Stimulated activated CD8-positive, alpha-beta memory T cell treated with anti-CD3 and anti-CD28 coated beads, Interleukin-4, amount 100 ng/mL, for 48 hours (primary cell): Measurements from ENCODE around the gene EIF2D.

Experiments used
- DNase-seq: peaks from one replicate; pipeline ENCODE4 v3.0.0-alpha.2; 2020

The EIF2D gene

DNA sequence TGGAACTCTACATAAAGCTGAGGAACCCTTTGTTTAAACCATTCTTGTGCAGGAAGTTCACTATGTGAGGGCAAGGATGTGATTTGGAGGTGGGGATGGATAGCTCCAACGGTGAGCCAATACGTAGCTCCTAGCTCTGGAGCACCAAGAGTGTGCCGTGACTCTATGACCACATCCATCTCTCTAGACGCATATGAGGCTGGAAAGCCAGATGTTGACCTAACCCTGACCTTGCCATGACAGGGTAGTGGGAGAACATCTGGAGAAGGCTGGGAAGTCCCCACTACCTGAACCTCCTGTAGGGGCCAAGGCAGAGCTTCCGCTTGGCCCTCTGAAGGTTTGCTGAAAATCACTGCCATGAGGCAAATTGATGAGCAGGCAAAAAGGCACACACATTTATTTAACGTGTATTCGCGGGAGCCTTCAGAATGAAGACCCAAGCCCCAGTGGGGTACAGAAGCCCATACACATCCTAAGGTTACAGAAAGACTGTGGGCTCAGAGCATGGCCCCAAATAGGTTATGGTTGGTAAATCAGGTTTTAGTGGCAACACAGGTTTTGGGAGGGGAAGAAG, 43.4 kb downstream of the EIF2D start:
- DNase-seq: no peak

DNA sequence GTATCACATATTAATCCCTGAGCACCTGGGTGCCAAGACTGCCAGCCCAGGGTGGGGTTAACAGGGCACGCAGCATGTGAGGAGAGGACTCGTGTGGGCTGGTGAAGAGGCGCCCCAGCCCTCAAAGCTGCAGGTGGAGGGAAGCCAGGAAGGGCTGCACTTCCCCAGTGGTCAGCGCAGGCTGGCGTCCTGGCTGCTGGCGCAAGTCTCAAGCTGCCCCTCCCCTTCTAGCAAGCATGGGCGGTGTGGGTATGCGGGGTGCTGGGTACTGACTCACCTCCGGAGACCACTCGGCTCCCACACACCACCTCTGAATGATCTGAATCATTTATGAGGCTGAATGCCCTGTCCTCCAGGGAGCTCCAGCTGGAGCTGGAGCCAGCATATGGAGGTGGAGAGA, 44.0 kb downstream of the EIF2D start:
- DNase-seq: peak; percentile 72

DNA sequence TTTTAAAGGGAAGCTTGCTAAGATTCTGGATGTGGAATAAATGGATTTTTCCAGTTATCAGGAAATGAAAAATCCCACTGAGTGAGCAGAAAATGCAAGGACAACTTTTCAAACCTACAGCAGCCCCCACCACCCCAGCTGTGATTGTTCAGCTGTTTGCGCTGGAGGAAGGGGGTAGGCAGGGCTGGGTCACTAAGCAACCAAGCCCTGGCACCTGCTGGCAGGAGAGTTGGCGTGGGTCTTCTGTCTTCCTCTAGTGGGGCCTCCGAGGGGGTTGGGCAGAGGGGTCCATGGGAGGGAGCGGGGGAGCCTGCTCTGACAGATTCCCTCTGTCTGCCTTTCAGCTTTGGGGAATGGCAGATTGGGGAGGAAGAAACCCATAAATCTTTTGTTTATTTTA, 45.3 kb downstream of the EIF2D start:
- DNase-seq: no peak

DNA sequence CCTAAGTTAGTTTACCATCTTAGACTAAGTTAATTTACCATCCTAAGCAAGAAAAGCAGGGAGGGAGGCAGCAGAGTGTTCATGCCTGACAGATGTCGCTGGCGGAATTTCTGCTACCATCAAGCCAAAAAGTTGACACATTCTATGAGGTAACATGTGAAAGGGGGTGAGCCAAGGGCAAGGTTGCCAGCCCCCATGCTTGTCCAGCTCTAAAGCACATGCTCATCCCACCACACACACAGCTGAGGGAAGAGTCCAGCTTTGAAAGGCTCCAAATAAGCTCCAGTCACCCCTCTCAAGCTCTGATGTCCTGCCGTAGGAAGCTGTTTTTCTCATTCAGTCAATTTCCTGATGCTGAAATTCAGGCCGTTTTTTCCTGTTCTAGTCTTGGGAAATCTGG, 46.3 kb downstream of the EIF2D start:
- no peak for DNase-seq

DNA sequence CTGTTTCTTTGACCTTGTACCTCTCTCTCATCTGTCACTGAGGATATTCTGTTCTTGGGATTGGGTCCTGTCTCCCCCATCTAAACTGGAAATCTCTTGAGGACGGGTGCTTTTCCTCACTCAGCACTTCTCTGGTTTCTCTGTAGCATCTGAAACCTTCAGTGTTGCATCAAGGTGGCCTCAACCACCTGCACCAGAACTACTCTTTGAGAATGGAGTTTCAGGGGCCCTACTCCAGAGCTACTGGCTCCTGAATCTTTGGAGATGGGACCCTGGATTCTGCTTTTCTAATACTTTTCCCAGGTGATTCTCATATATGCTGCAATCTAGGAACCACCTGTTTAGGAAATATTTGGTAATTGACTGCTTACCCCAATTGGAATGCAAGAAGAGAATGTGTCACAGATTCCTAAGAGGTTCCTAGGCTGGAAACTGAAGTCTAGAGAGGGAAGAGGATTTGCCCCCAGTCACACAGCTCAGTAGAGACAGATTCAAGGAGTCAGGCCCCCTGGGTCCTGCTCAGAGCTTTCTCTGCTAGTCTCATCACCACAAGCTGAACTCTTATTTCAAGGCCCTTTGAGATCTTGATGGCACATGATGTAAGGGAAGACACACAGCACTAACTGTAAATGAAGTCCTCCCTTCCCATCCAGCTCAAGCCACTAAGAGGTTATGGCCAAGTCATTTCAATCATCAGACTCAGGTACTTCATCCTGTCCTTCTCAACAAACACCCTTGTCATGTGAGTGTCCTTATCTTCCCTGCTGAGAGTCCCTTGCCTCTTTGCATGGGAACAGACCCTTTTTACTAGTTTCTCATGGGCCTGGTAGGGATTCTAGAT, 48.7 kb downstream of the EIF2D start:
- DNase-seq: no peak

DNA sequence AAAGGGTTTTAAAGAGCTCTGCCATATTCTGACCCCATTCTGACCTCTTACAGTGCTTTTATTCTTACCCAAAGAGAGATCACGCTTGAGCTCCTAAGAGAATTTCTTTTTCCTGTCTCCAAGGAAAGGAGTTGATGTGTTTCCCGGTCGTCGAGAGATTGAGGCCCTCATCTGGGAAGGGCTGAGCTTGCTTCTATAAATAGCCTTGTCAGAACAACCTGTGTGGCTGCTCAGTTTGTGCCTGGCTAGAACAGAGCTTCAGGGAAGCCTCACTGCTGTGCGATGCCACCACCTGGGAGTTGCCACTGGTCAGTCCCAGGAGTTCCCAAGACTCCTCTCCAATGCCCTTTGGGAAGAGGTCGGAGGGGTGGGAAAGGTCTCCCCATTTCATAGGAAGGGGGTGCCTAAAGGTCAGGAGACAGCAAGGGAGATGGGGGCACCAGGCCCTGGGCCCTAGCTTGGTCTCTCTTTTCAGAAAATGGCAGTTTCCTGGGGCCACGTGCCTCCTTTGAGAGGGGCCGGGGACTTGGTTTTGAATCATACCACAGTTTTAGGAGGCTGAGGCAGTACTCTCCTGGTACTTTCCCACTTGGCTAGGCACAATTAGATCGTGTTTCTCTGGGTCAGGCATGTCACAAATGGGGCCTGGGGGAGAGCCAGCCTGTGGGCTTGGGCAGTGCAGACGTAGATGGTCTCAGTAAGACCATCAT, 52.1 kb downstream of the EIF2D start:
- peak; percentile 65 for DNase-seq

DNA sequence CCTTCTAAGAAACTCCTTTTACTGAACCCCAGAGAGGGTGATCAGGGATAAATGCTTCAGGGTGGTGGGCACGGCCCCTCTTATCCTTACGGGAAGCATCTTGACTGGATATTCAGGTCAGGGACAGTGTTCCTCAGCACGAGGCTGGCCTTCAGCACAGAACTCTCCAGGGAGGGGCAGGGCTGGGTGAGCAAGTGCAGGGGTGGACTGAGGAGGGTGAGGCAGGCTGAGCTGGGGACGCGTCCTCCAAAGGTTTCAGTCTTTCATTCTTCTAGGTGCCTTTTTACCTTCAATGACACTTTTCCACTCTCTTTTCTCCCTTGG, 52.6 kb downstream of the EIF2D start:
- peak; percentile 64 for DNase-seq

DNA sequence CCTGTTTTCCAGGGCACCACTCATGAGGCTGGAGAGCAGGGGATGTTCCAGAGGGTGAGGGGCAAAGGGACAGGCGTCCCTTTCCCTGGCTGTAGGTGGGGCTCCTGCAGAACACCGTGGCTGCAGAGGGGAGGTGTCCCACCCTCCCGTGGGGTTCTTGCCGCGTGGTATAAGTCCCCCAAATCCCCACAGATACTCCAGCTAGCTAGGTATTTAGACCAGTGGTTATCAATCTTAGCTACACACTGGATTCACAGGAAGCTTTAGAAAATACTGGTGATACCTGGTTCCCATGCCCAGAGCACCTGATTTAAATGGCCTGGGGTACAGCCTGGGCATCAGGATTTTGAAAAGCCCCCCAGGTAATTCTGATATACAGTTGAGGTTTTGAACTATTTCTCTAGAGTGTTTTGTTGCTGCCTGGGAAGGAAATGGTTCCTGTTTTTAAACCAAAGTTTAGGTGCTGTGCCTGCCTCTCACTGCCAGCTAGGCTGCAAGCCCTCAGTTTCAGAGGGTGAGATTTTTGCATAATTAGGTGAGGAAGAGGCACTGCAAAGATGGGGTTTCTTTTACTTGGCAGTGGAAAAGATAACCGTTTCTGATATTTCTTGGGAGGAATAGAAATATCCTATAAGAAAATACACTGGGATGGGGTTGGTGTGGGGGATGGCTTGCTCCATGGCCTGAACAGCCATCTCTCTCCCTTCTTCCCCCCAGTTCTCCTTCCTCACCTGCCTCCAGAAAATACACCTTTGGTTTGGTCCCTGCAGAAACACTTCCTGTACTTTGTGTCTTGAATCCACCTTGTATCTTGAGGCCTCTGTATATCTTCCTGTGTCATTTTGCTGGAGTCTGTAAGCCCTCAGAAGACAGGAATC, 53.2 kb downstream of the EIF2D start:
- no peak for DNase-seq

DNA sequence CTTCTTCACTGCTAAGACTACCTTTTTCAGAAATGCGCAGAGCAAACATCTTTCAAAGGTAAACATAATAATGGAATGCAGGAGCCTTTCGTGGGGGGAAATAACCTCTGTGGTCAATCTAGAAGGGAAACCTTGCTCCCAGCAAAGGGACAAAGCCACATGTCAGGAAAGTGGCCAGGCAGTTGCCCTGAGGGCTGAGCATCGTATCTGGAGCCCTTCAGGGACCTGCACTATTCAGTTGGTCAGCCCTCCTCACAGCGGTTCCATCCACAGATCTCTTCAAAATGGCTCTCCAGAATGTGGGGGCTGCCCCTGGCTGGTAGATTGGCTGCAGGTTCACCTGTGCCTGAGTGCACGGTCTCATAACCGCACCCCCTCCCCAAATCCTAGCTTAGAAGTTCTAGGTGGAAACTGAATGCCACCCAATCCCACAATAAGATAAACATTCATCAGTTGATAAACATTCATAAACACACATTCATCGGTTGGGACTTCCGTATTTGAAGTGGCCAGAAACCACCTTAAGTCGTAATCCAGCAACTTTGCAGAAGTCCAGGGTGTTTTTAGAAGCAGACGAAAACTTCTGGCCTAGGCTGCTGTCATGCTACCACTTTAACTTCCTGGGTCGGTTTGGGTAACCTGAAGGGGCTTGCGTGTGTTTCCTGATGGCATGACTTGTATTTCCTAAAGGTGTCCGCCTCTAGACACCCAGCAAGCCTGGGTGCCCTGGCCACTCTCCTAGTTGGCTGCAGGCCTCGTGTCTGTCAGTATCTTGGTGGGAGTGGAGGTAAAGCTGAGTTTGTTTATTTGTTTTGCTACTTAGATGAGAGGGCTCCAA, 54.4 kb downstream of the EIF2D start:
- peak; percentile 51 for DNase-seq

DNA sequence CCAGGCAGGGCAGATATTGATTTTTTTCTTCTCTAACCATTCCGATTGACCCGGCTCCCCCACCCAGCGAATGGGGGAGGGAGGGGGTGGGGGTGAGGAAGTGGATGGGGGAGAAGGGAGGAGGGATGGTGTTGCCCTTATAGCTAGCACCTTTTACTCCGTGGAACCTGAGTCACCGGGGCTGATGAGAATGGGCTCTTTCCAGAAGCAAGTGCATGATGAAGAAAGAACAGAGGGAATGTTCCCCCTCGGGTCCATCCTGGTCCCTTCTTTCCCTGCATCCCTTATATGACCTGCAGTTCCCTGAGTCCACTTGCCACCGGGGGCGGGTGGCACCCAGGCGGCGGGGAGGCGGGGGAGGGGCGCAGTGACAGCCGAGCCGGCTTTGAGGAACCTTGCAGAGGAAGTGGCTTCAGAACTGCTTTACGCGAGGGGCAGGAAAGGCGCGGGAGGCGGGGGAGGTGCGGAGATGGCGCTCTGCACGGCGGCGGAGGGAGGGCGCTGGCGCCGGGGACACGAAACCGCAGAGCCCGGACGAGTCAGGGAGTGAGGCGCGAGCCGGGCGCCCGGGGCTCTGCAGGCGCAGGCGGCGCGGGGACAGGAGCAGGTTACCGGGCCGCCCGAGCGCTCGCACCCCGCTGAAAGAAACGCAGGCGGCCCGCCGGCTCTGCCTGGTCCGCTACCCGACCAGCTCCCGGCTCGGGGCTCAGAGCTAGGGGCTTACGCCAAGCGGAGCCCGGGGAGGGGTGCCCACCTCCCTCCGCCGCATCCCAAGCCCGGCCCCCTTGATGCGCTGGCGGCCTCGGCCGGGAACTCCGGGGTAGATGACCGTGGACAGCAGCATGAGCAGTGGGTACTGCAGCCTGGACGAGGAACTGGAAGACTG, 55.3 kb downstream of the EIF2D start:
- peak; percentile 93 for DNase-seq

DNA sequence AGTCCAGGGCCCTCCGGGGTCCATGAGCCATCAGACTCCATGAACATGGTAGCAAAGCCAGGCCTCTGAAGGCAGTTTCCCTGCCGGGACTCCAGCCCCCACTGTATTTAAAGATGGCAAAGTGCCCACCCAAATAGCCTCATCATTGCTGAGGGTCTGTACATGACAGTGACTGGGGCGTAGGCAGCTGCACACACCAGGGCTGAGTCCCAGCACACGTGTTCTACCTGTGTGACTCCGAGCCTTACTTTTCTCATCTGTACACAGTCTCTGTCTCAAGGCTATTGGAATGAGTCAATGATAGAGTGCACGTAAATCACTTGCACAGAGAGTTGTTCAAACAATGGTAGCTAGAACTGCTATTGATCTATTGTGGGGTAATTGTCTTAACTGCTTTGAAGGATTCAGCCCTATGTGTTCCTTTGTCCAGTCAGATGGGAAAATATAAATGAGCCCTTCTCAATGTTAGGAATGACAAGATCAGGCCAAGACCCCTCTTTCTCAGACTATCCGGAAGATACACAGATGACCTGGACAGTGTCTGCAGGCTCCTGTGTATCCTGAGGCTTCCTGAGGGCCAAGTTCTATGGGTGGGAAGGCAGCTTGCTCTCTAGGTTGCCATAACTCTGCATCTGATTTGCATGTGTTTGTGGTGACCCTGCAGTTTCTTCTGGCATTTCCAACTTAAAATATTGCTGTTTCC, 56.1 kb downstream of the EIF2D start:
- peak; percentile 56 for DNase-seq

DNA sequence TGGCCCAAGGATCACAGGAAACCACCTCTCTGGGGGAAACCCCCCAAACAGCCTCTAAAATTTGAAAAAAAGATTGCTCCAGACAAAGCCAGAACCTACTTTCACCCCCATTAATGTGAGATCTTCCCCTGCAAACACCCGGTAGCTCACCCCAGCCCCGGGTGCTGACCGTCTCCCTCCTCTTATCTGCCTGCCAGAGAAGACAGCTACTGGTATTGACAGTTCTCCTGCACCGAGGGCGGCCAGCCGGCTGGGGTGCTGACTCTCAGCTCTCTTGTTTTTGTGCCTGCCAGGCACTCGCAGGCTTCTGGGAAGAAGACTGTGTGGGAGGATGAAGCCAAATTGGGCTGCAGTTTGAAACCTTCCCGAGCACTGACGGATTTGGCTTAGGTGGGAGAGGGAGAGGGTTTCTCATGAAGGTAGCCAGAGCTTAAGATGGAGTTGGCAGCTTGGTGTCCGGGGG, 56.8 kb downstream of the EIF2D start:
- peak; percentile 73 for DNase-seq

DNA sequence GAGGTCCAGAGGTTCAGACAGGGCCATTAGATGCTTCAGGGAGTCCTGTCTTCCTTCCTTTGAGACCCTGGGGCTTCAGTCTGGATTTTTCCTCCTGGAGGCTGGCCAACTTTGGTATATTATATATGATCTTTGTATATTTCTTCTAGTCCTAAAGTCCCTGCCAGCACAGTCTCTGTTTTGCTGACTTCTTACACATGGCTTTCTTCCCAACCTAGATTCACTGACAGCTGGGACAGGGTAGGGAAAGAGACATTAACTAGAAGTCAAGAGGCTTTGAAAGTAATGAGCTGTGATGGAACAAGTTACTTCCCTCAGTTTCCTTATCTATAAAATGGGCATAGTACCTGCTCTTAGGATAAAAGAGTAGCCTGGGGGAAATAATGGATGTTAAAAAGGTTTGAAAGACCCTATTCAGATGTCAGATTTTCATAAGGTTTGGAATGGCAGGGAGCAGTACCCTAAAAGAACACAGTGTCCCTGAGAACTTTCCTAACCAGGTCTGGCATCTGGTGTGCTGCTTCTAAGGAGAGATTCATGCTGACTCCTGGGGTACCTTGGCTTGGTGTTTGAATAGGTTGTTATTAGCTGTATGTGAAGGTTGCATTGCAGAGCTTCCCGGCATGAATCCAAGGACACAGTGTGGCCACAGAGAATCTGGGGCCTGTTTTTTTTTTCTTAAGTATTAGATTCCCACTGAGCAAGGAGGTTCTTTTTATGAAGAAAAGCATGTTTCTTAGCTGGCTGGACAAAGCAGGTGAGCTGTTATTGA, 57.4 kb downstream of the EIF2D start:
- no peak for DNase-seq

DNA sequence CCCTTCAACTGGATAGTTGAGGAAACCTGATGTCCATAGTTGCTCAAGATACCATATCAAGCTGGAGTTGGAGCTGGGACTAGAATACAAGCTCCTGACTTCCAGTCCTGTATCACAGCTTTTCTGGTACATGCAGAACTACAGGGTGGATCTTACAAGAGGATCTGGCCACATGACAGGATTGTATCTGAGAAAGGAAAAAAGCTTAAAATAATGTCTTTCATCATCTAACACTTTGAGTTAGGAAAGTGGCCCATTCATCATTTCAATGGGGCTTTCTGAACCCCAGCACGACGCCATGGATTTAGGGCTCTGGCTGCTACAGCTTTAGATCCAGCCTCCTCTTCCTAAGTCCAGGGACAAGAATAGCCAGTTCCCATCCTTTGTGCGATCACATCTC, 58.1 kb downstream of the EIF2D start:
- no peak for DNase-seq

DNA sequence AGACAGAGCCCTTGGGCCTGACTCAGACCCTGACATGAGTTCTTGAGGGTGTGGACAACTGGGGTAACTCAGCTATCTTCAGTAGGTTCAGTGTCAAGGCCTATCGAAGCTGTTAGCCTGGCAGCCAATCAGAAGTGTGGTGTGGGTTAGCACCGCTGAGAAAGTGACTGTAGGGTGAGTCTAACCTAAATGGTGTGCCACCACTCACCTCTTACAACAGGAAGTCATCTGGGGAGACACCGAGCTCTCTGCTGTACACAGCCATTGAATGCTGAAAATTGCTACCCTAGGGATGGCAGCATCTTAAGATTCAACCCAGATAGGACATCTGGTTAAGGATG, 60.3 kb downstream of the EIF2D start:
- DNase-seq: peak; percentile 78

DNA sequence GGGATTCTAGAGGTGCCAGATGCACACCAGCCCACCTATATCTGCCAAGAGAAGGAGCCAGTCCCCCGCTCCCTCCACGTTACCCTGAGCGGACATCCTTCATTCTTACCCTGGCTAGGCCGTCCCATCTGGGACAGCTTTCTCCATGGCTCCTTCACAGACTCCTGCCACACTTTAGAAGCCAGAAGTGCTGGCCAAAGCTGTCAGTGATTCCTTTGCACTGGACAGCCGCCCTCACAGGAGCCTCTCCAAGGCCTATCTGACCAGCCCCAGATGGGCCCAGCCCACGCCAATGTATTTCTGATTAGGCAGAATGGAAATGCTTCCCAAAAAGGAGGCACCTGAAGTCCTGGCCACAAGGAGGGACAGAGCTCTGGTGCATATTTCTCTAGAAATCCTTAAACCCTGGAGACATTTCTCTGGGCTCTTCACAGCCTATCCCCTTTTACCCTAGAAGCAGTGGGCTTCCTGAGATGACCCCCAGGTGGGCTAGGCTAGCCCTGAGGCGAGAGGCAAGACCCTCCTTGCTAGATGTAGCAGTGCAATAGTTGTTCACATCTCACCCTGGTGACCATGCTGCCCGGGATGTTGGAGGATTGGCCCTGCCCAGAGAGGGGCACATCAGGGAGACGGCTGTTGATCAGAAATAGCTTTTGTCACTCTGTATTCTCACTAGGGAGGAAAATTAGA, 60.8 kb downstream of the EIF2D start:
- DNase-seq: no peak

DNA sequence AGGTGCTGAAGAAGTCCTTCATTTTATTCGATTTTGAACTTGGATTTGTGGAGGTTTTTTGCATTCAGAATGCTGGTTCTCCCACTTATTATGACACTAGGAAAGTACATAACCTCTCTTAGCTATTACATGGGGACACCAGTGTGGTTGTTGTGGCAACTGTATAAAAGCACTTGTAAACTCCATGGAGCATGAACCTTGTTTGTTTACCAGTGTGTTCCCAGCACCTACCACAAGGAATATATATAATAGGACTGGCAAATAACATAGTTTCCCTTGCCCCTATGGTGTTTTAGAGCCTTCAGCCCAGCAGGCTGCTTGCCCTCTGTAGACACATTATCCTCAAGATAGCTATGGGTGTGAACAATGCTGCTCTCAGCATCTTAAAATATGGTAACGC, 61.8 kb downstream of the EIF2D start:
- DNase-seq: no peak

DNA sequence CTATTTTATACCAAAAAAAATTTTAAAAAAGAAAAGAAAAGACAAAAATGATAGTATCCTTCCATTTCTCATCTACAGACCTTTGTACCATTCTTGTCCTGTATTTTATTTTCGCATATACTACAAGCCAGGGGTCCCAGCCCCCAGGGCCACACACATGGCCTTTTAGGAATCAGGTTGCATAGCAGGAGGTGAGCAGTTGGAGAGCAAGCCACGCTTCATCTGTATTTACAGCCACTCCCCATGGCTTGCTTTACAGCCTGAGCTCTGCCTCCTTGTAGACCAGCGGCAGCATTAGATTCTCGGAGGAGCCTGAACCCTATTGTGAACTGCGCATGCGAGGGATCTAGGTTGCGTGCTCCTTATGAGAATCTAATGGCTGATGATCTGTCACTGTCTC, 65.2 kb downstream of the EIF2D start:
- DNase-seq: no peak

DNA sequence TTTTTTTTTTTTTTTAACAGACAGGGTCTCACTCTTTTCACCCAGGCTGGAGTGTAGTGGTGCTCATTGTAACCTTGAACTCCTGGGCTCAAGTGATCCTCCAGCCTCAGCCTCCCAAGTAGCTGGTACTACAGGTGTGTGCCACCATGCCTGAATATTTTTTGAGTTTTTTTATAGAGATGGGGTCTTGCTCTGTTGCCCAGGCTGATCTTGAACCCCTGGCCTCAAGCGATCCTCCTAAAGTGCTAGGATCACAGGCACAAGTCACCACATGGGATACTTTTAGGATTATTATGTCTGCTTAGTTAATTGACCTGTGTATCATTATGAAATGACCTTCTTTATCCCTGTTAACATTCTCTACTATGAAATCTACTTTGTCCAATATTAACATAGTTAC, 66.9 kb downstream of the EIF2D start:
- no peak for DNase-seq
